Ascending aorta (tissue), 2 donors: ENCODE results near the gene GGCT. TPM values are rescaled to one million over a fixed set of nuclear protein-coding genes. Genes with fewer than 3 reads are reported as not detected.
A peak's percentile ranks its signal among the peaks of the same experiment; 100 is the strongest.

Source experiments
- DNase-seq, 2 donors: peaks; one replicate each; pipeline ENCODE4 v3.0.0-alpha.2; 2019; ENCODE audit warnings: low spot score in 2 of 2
- H3K27ac ChIP-seq, 2 donors: fragments of 200-600 bp; sonication (generic); one replicate each; pipeline ENCODE4 v1.5.1; 2016 to 2017; ENCODE audit warnings: mild to moderate bottlenecking in 1 of 2
- H3K27me3 ChIP-seq: fragments of 200-600 bp; sonication (generic); one replicate; pipeline ENCODE4 v1.5.1; 2017
- H3K36me3 ChIP-seq, 2 donors: fragments of 200-600 bp; sonication (generic); one replicate each; pipeline ENCODE4 v1.5.1; 2016
- H3K4me1 ChIP-seq, 2 donors: fragments of 200-600 bp; sonication (generic); one replicate each; pipeline ENCODE4 v1.5.1; 2016 to 2017; ENCODE audit warnings: mild to moderate bottlenecking in 1 of 2
- H3K4me3 ChIP-seq, 2 donors: fragments of 200-600 bp; sonication (generic); one replicate each; pipeline ENCODE4 v1.5.1; 2016 to 2017; ENCODE audit warnings: mild to moderate bottlenecking in 1 of 2
- H3K9me3 ChIP-seq, 2 donors: fragments of 200-600 bp; sonication (generic); one replicate each; pipeline ENCODE4 v1.5.1; 2016
- intact Hi-C: fragments of 100-400 bp; cut with DNase I; formaldehyde crosslinking; loops from one replicate; pipeline ENCODE4 v1.15.1; 2023
- total RNA-seq: library from RNA; depleted of rRNA; stranded (reverse); fragments of >200 nt; gene quantifications from one replicate; pipeline ENCODE4 v1.1.0, GENCODE V29; 2016
- TF ChIP-seq, protein P1 (sequence below), 3 experiments: fragments of 200-600 bp in 2 of 3; fragments of 450-650 bp in 1 of 3; sonication (generic) in 2 of 3; IDR thresholded peaks; one replicate each; pipeline ENCODE4 v1.5.1; 2016 to 2019; ENCODE audit warnings: antibody characterized with exemption in 3 of 3, mild to moderate bottlenecking in 1 of 3, moderate library complexity in 1 of 3

The GGCT gene
- total RNA-seq, 1 donor from 2014 or later: 0.43 TPM

GRCh38 chr7:30502470-30503251 is 2.0 kb downstream of the GGCT start:
- H3K4me1 ChIP-seq: peaks cover 2 to 6% of the 10 kb centered on the region in 2 donors
- H3K9me3 ChIP-seq: no peaks in the 10 kb centered on the region
- TF ChIP-seq, protein P1, sequence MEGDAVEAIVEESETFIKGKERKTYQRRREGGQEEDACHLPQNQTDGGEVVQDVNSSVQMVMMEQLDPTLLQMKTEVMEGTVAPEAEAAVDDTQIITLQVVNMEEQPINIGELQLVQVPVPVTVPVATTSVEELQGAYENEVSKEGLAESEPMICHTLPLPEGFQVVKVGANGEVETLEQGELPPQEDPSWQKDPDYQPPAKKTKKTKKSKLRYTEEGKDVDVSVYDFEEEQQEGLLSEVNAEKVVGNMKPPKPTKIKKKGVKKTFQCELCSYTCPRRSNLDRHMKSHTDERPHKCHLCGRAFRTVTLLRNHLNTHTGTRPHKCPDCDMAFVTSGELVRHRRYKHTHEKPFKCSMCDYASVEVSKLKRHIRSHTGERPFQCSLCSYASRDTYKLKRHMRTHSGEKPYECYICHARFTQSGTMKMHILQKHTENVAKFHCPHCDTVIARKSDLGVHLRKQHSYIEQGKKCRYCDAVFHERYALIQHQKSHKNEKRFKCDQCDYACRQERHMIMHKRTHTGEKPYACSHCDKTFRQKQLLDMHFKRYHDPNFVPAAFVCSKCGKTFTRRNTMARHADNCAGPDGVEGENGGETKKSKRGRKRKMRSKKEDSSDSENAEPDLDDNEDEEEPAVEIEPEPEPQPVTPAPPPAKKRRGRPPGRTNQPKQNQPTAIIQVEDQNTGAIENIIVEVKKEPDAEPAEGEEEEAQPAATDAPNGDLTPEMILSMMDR (IDR thresholded peaks at IDR 0.05): no peak
- no peaks in the 10 kb centered on the region for H3K27me3 ChIP-seq
- peak overlapping the region in 1 of 2 donors; percentile 95 for H3K4me3 ChIP-seq
- no peaks in the 10 kb centered on the region for H3K36me3 ChIP-seq
- intact Hi-C loops: loop anchor here (5.0 to 10.0 kb wide), 2 partner anchors 68 to 475 kb away; partner anchors contain the start of genes FKBP14 and PLEKHA8
- no peak overlapping the region for H3K27ac ChIP-seq
- no peak for DNase-seq

- Histone ChIP-seq H3K27me3 (no peaks in the 10 kb centered on the region), H3K4me1 (peaks cover 2 to 6% of the 10 kb centered on the region in 2 donors), H3K4me3 (no peak overlapping the region), H3K27ac (no peak overlapping the region), H3K36me3 (peaks cover 0 to 10% of the 10 kb centered on the region in 2 donors), H3K9me3 (no peaks in the 10 kb centered on the region)
- intact Hi-C loops: loop anchor here (5.0 to 10.0 kb wide), 2 partner anchors 66 to 474 kb away; partner anchors contain the start of genes FKBP14 and PLEKHA8
- TF ChIP-seq, protein P1 (IDR thresholded peaks at IDR 0.05): no peak
- DNase-seq: no peak
These were observed 3.4 kb downstream of the GGCT start for GRCh38 chr7:30501264-30501663.

DNA sequence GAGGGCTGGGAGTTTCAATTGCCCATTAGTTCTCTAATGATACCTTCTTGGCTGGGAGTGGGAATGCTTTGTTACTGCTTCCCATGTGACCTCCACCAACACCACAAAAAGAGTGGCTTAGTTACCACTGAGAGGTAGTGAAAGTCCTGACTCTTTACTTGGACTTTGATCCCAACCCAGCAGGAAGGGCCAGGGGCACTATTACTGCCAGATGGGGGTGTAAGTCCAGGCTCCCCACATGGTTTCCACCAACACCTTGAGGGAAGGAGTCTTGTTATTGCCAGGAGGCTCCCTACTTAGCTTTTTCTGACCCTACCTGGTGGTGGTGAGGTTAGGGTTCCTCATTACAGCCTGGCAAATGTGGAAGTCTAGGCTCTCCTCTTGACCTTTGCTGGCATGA is 11.4 kb downstream of the GGCT start:
- no peak for DNase-seq
- TF ChIP-seq, protein P1 (IDR thresholded peaks at IDR 0.05): no peak
- Histone ChIP-seq H3K4me3 (no peak overlapping the region), H3K4me1 (no peaks in the 10 kb centered on the region), H3K9me3 (peaks cover 0 to 18% of the 10 kb centered on the region in 2 donors), H3K36me3 (peaks cover 0 to 10% of the 10 kb centered on the region in 2 donors), H3K27ac (no peak overlapping the region), H3K27me3 (no peaks in the 10 kb centered on the region)
- intact Hi-C loops: no loop called here

- H3K27me3 ChIP-seq: no peaks in the 10 kb centered on the region
- H3K27ac ChIP-seq: no peak overlapping the region
- no peak overlapping the region for H3K4me3 ChIP-seq
- TF ChIP-seq, protein P1 (IDR thresholded peaks at IDR 0.05): no peak
- intact Hi-C loops: no loop called here
- no peaks in the 10 kb centered on the region for H3K4me1 ChIP-seq
- peaks cover 0 to 1% of the 10 kb centered on the region in 2 donors for H3K36me3 ChIP-seq
- peaks cover 0 to 18% of the 10 kb centered on the region in 2 donors for H3K9me3 ChIP-seq
- no peak for DNase-seq
These were observed 13.2 kb downstream of the GGCT start for GRCh38 chr7:30491417-30491816.

DNA sequence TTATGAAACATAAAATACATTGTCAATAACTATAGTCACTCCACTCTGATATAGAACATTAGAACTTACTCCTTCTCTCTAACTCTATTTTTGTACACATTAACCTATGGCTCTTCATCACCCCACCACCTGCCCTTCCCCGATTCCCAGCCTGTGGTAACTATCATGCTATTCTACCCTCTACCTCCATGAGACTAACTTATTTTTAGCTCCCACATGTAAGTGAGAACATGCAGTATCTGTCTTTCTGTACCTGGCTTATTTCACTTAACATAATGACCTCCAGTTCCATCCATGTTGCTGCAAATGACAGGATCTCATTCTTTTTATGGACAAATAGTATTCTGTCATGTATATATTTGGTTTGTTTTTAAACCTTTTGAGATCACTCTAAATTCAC is 17.3 kb downstream of the GGCT start:
- peaks cover 0 to 18% of the 10 kb centered on the region in 2 donors for H3K9me3 ChIP-seq
- intact Hi-C loops: no loop called here
- DNase-seq: no peak
- H3K27ac ChIP-seq: no peak overlapping the region
- no peaks in the 10 kb centered on the region for H3K36me3 ChIP-seq
- TF ChIP-seq, protein P1 (IDR thresholded peaks at IDR 0.05): no peak
- no peaks in the 10 kb centered on the region for H3K4me1 ChIP-seq
- H3K27me3 ChIP-seq: no peaks in the 10 kb centered on the region
- H3K4me3 ChIP-seq: no peak overlapping the region
